Astrocyte (in vitro differentiated cells and primary cell): ENCODE data around the gene RPL10A. TPM values are rescaled to one million over a fixed set of nuclear protein-coding genes. Genes with fewer than 3 reads are reported as not detected.
A peak's percentile ranks its signal among the peaks of the same experiment; 100 is the strongest.

Experiments used
- DNase-seq: peaks from one replicate; pipeline ENCODE4 v3.0.0-alpha.2; 2010; ENCODE audit warnings: low read depth
- FAIRE-seq: peaks from 2 replicates; lab custom pipeline; 2011; peaks lifted over from hg19 to GRCh38; lab: Jason Lieb, UNC
- H2AFZ ChIP-seq: 2 replicates; pipeline ENCODE4 v1.6.0; 2012; ENCODE audit warnings: low read depth, low read length, inconsistent platforms
- H3K27ac ChIP-seq: 2 replicates; pipeline ENCODE4 v1.5.1; 2011; ENCODE audit warnings: low read depth, low read length, inconsistent platforms
- H3K27me3 ChIP-seq: 2 replicates; pipeline ENCODE4 v1.6.0; 2011; ENCODE audit warnings: low read length, inconsistent platforms; ENCODE audit not compliant: insufficient read depth
- H3K36me3 ChIP-seq: 2 replicates; pipeline ENCODE4 v1.5.1; 2011; ENCODE audit warnings: low read length, inconsistent platforms; ENCODE audit not compliant: insufficient read depth
- H3K4me1 ChIP-seq: 2 replicates; pipeline ENCODE4 v1.5.1; 2011; ENCODE audit warnings: low read length, inconsistent platforms; ENCODE audit not compliant: insufficient read depth
- H3K4me2 ChIP-seq: 2 replicates; pipeline ENCODE4 v1.6.0; 2012; ENCODE audit warnings: low read length, inconsistent platforms
- H3K4me3 ChIP-seq: 2 replicates; pipeline ENCODE4 v1.5.1; 2011; ENCODE audit warnings: low read depth, mild to moderate bottlenecking, low read length, inconsistent platforms; ENCODE audit not compliant: insufficient read depth
- H3K79me2 ChIP-seq: 2 replicates; pipeline ENCODE4 v1.6.0; 2012; ENCODE audit warnings: mild to moderate bottlenecking, low read length, inconsistent platforms; ENCODE audit not compliant: insufficient read depth
- H3K9ac ChIP-seq: 2 replicates; pipeline ENCODE4 v1.6.0; 2012; ENCODE audit warnings: mild to moderate bottlenecking, low read length, inconsistent platforms
- H3K9me3 ChIP-seq: 2 replicates; pipeline ENCODE4 v1.5.1; 2012; ENCODE audit warnings: low read depth, mild to moderate bottlenecking, low read length, inconsistent platforms; ENCODE audit not compliant: insufficient read depth
- H4K20me1 ChIP-seq: 2 replicates; pipeline ENCODE4 v1.6.0; 2012; ENCODE audit warnings: low read length, inconsistent platforms; ENCODE audit not compliant: insufficient read depth
- H3K27ac Mint-ChIP-seq: one replicate; pipeline ENCODE4 v1.8.0; 2021; ENCODE audit warnings: mild to moderate bottlenecking, mixed read lengths; ENCODE audit not compliant: unreplicated experiment
- H3K27me3 Mint-ChIP-seq: one replicate; pipeline ENCODE4 v1.8.0; 2021; ENCODE audit warnings: low read depth, mixed read lengths; ENCODE audit not compliant: unreplicated experiment
- H3K36me3 Mint-ChIP-seq: one replicate; pipeline ENCODE4 v1.8.0; 2021; ENCODE audit warnings: low read depth, mixed read lengths; ENCODE audit not compliant: unreplicated experiment
- H3K4me1 Mint-ChIP-seq: one replicate; pipeline ENCODE4 v1.8.0; 2021; ENCODE audit warnings: low read depth, mixed read lengths; ENCODE audit not compliant: unreplicated experiment
- H3K4me3 Mint-ChIP-seq: one replicate; pipeline ENCODE4 v1.8.0; 2021; ENCODE audit warnings: mild to moderate bottlenecking, moderate library complexity, mixed read lengths; ENCODE audit not compliant: unreplicated experiment
- H3K9me3 Mint-ChIP-seq: one replicate; pipeline ENCODE4 v1.8.0; 2021; ENCODE audit warnings: mild to moderate bottlenecking, mixed read lengths; ENCODE audit not compliant: unreplicated experiment
- EZH2 ChIP-seq: IDR thresholded peaks from 2 replicates; pipeline ENCODE4 v1.6.1; 2012; ENCODE audit warnings: mild to moderate bottlenecking, low read length, inconsistent platforms; ENCODE audit not compliant: insufficient read depth
- total RNA-seq: library from RNA; stranded (reverse); gene quantifications from 2 replicates; pipeline ENCODE4 v1.2.1, GENCODE V29; 2021
- TF ChIP-seq, protein P1 (sequence below): IDR thresholded peaks from 2 replicates; pipeline ENCODE4 v1.5.1; 2011; ENCODE audit warnings: low read depth, mild to moderate bottlenecking, inconsistent platforms, low read length, moderate library complexity; ENCODE audit not compliant: insufficient read depth

The RPL10A gene
- total RNA-seq, 1 donor from 2014 or later = 887 TPM

DNA sequence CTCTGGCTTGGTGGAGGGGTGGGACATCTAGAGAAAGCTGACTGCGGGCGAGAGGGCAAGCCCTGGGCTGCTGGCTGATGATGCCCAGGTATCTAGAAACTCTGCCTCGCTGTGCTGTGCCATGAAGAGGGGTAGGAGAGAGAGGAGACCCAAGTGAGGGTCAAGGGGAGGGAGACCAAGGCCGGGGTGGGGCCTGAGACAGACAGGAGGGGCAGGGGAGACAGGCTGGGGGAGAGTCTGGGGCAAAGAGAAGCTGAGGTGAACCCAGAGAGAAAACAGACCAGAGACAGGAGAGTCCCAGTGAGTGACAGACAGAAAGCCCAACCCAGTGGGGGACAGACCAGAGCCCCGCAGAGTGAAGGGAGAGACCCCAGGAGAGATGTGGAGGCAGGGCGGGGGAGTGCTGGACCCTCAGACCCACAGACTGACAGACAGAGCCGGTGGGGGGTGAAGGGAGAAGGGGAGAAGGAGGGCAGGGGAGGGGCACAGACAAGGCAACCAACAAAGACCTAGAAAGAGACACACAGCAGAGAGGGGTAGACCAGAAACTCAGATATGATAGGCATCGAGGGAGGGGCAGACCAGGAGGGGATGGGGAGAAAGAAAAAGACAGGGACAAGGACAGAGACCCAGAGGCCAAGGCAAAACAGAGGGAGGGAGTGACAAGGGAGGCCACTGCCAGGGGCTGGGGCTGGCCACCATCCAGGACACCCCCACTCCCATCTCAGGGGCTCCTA is 22.8 kb downstream of the RPL10A start:
- Histone ChIP-seq H3K27ac (no peak overlapping the region), H3K9me3 (no peaks in the 10 kb centered on the region), H4K20me1 (peaks cover 60% of the 10 kb centered on the region)

DNA sequence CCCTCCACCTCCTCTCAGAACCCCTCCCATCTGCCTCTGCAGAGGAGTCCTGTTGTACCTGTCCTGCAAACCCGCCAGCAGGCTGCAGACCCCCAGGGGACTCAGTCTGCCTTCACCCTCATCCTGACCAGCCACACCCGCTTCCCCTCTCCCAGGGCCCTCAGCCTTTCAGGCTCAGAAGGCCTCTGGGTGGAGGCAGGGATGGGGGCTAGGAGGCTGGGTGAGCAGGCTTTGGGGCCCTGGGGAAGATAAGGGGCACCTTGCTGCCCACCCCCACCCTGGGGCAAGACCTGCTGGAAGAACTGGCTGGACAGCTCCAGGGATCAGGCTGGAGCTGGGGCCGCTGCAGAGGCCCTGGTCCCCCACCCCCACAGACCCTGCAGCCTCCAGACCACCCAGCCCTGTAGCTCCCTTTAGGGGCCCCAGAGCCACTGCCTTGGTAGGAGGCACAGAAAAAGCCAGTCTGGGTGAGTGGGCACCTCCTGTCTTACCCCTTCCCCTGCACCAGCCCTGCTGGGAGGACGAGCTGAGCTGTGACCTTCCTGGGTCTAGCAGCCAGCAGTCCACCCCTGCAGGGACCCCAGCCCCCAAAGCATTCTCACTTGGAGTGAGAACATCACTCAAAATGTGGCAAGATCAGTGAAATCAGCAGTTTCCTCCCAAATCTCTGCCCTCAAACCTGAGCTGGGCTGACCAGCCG is 23.5 kb downstream of the RPL10A start:
- Histone ChIP-seq H3K4me2 (peak overlapping the region; percentile 88), H3K9me3 (no peaks in the 10 kb centered on the region), H2AFZ (no peak overlapping the region), H3K27ac (no peak overlapping the region), H4K20me1 (peaks cover 61% of the 10 kb centered on the region), H3K4me1 (peaks cover 77% of the 10 kb centered on the region), H3K36me3 (no peaks in the 10 kb centered on the region), H3K27me3 (no peaks in the 10 kb centered on the region), H3K79me2 (peaks cover 95% of the 10 kb centered on the region), H3K4me3 (no peak overlapping the region), H3K9ac (peak overlapping the region; percentile 67)
- TF ChIP-seq, protein P1, sequence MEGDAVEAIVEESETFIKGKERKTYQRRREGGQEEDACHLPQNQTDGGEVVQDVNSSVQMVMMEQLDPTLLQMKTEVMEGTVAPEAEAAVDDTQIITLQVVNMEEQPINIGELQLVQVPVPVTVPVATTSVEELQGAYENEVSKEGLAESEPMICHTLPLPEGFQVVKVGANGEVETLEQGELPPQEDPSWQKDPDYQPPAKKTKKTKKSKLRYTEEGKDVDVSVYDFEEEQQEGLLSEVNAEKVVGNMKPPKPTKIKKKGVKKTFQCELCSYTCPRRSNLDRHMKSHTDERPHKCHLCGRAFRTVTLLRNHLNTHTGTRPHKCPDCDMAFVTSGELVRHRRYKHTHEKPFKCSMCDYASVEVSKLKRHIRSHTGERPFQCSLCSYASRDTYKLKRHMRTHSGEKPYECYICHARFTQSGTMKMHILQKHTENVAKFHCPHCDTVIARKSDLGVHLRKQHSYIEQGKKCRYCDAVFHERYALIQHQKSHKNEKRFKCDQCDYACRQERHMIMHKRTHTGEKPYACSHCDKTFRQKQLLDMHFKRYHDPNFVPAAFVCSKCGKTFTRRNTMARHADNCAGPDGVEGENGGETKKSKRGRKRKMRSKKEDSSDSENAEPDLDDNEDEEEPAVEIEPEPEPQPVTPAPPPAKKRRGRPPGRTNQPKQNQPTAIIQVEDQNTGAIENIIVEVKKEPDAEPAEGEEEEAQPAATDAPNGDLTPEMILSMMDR = no peak
- no peak for TF ChIP-seq EZH2
- peak overlapping the region; percentile 76 for H3K4me3 Mint-ChIP-seq
- H3K27me3 Mint-ChIP-seq = no peaks in the 10 kb centered on the region
- peaks cover 58% of the 10 kb centered on the region for H3K4me1 Mint-ChIP-seq
- peaks cover 1% of the 10 kb centered on the region for H3K9me3 Mint-ChIP-seq
- peaks cover 3% of the 10 kb centered on the region for H3K36me3 Mint-ChIP-seq
- H3K27ac Mint-ChIP-seq = peak overlapping the region; percentile 89
- no peak for FAIRE-seq
- DNase-seq = no peak

More for the DNA sequence above, 22.8 kb downstream of the RPL10A start:
- TF ChIP-seq EZH2 = no peak
- TF ChIP-seq, protein P1 = no peak
- Histone ChIP-seq H3K36me3 (no peaks in the 10 kb centered on the region), H2AFZ (no peak overlapping the region), H3K79me2 (peaks cover 99% of the 10 kb centered on the region), H3K4me3 (no peak overlapping the region), H3K4me1 (peaks cover 83% of the 10 kb centered on the region), H3K27me3 (no peaks in the 10 kb centered on the region), H3K4me2 (peak overlapping the region; percentile 88), H3K9ac (peak overlapping the region; percentile 67)
- peaks cover 3% of the 10 kb centered on the region for H3K36me3 Mint-ChIP-seq
- peaks cover 1% of the 10 kb centered on the region for H3K9me3 Mint-ChIP-seq
- no peak for FAIRE-seq
- no peak for DNase-seq
- H3K27ac Mint-ChIP-seq = peak overlapping the region; percentile 89
- no peaks in the 10 kb centered on the region for H3K27me3 Mint-ChIP-seq
- peaks cover 60% of the 10 kb centered on the region for H3K4me1 Mint-ChIP-seq
- peak overlapping the region; percentile 78 for H3K4me3 Mint-ChIP-seq
